Liver (tissue), 3 donors: ENCODE measurements around the gene OR5D16.
"Not testable (repeated sequence)": the region's sequence is repeated elsewhere in the genome, so short reads cannot be mapped to it uniquely, and the experiment has no call there.

Experiments used
- CTCF ChIP-seq: fragments of 150-350 bp; IDR thresholded peaks from 2 replicates; pipeline ENCODE4 v1.5.1; 2017; ENCODE audit warnings: improper control_type of control experiment, low read depth, low read length; ENCODE audit not compliant: missing input control
- EGR1 ChIP-seq, 2 donors: IDR thresholded peaks; 2 replicates each; pipeline ENCODE4 v1.6.1; 2016 to 2018; ENCODE audit warnings: antibody characterized with exemption in 2 of 2, low read depth in 2 of 2
- FOXA1 ChIP-seq: IDR thresholded peaks from 2 replicates; pipeline ENCODE4 v1.6.1; 2016; ENCODE audit warnings: antibody characterized with exemption
- GABPA ChIP-seq, 2 donors: IDR thresholded peaks in 1 of 2; conservative IDR thresholded peaks in 1 of 2; 2 replicates each; pipeline ENCODE4 v1.6.1; 2016; ENCODE audit warnings: antibody characterized with exemption in 2 of 2, mild to moderate bottlenecking in 1 of 2, moderate library complexity in 1 of 2
- JUND ChIP-seq, 2 donors: IDR thresholded peaks; 2 replicates each; pipeline ENCODE4 v1.6.1; 2016; ENCODE audit warnings: antibody characterized with exemption in 2 of 2
- MAX ChIP-seq: IDR thresholded peaks from 2 replicates; pipeline ENCODE4 v1.6.1; 2016; ENCODE audit warnings: antibody characterized with exemption
- RAD21 ChIP-seq, 2 donors: IDR thresholded peaks; 2 replicates each; pipeline ENCODE4 v1.6.1; 2016; ENCODE audit warnings: antibody characterized with exemption in 2 of 2, mild to moderate bottlenecking in 2 of 2
- REST ChIP-seq: IDR thresholded peaks from 2 replicates; pipeline ENCODE4 v1.6.1; 2016; ENCODE audit warnings: antibody characterized with exemption, mild to moderate bottlenecking
- SP1 ChIP-seq: IDR thresholded peaks from 2 replicates; pipeline ENCODE4 v1.6.1; 2018; ENCODE audit warnings: antibody characterized with exemption, mild to moderate bottlenecking
- TAF1 ChIP-seq: conservative IDR thresholded peaks from 2 replicates; pipeline ENCODE4 v1.6.1; 2016; ENCODE audit warnings: antibody characterized with exemption, mild to moderate bottlenecking
- ZBTB33 ChIP-seq: IDR thresholded peaks from 2 replicates; pipeline ENCODE4 v1.6.1; 2016; ENCODE audit warnings: antibody characterized with exemption
- donor health status: healthy.
- donor health status: healthy.

- TF ChIP-seq CTCF; SP1; GABPA (IDR thresholded peaks at IDR 0.05 in 1 of 2, conservative IDR thresholded peaks at IDR 0.05 in 1 of 2); JUND (IDR thresholded peaks at IDR 0.05); ZBTB33; REST; TAF1; RAD21 (IDR thresholded peaks at IDR 0.05); FOXA1; EGR1 (IDR thresholded peaks at IDR 0.05; ENCODE audit: low read depth in 2 of 2); MAX: not testable (repeated sequence)
These were observed 44.4 kb downstream of the OR5D16 start, which contains the start of gene TRIM51 for GRCh38 chr11:55882997-55883396.
